SK-N-SH (cell line): ENCODE results near the gene RIC8B. TPM values are rescaled to one million over a fixed set of nuclear protein-coding genes. Genes with fewer than 3 reads are reported as not detected.

Experiments
- CTCF ChIA-PET: fragments of 300-600, 350-600 bp; formaldehyde crosslinking; extraction: SDS; loops from one replicate; lab custom pipeline; 2021; lab: Yijun Ruan, JAX
- POLR2A ChIA-PET: fragments of 350-600 bp; sonication (Branson Sonifier 250); formaldehyde crosslinking; extraction: SDS; loops from one replicate; lab custom pipeline; 2020; ENCODE audit warnings: antibody characterized with exemption, inconsistent platforms; lab: Yijun Ruan, JAX
- DNase-seq: peaks from one replicate; pipeline ENCODE4 v3.0.0; 2012
- H2AFZ ChIP-seq: fragments of 200-600 bp; sonication (generic); 2 replicates; pipeline ENCODE4 v1.8.1; 2016; ENCODE audit warnings: antibody characterized with exemption, mild to moderate bottlenecking, low read depth
- H3F3A ChIP-seq: fragments of 200-600 bp; sonication (generic); replicated peaks from 2 replicates; pipeline ENCODE3; 2016; ENCODE audit warnings: antibody characterized with exemption, mild to moderate bottlenecking; ENCODE audit not compliant: insufficient read depth
- H3K27ac ChIP-seq, 2 experiments: fragments of 200-500 bp in 1 of 2; fragments of 200-600 bp in 1 of 2; sonication (Bioruptor generic) in 1 of 2; sonication (generic), shearing (Covaris generic) in 1 of 2; 2 replicates each; pipeline versions ENCODE4 v1.5.1 to v1.6.1; 2014 to 2016; ENCODE audit warnings: low read depth in 2 of 2, inconsistent platforms in 1 of 2, low read length in 1 of 2, mild to moderate bottlenecking in 1 of 2, mixed read lengths in 1 of 2
- H3K27me3 ChIP-seq: fragments of 200-600 bp; sonication (generic), shearing (Covaris generic); 2 replicates; pipeline ENCODE4 v1.6.1; 2016; ENCODE audit warnings: mixed run types; ENCODE audit not compliant: insufficient read depth
- H3K36me3 ChIP-seq, 2 experiments: fragments of 200-500 bp in 1 of 2; fragments of 200-600 bp in 1 of 2; sonication (Bioruptor generic) in 1 of 2; sonication (generic) in 1 of 2; replicated peaks in 1 of 2; 2 replicates each; pipeline versions ENCODE3 to v1.5.1; 2014 to 2016; ENCODE audit warnings: low read length in 1 of 2, mild to moderate bottlenecking in 1 of 2; ENCODE audit not compliant: insufficient read depth in 2 of 2, control insufficient read depth in 1 of 2
- H3K4me1 ChIP-seq, 2 experiments: fragments of 200-500 bp in 1 of 2; fragments of 200-600 bp in 1 of 2; sonication (Bioruptor generic) in 1 of 2; sonication (generic), shearing (Covaris generic) in 1 of 2; 2 replicates each; pipeline versions ENCODE4 v1.5.1 to v1.6.1; 2014 to 2016; ENCODE audit warnings: low read depth in 1 of 2, low read length in 1 of 2, mixed run types in 1 of 2; ENCODE audit not compliant: insufficient read depth in 2 of 2, control insufficient read depth in 1 of 2
- H3K4me2 ChIP-seq: fragments of 200-600 bp; sonication (generic), shearing (Covaris generic); 2 replicates; pipeline ENCODE4 v1.6.1; 2017; ENCODE audit warnings: mixed run types
- H3K4me3 ChIP-seq, 2 experiments: fragments of 200-500 bp in 1 of 2; fragments of 200-600 bp in 1 of 2; sonication (Bioruptor generic) in 1 of 2; sonication (generic), shearing (Covaris generic) in 1 of 2; 2 replicates each; pipeline versions ENCODE4 v1.5.1 to v1.8.1; 2014 to 2016; ENCODE audit warnings: low read depth in 2 of 2, inconsistent platforms in 1 of 2, low read length in 1 of 2, mild to moderate bottlenecking in 1 of 2, mixed read lengths in 1 of 2, moderate library complexity in 1 of 2
- H3K79me2 ChIP-seq: fragments of 200-600 bp; sonication (generic); 2 replicates; pipeline ENCODE4 v1.8.1; 2017; ENCODE audit warnings: mild to moderate bottlenecking; ENCODE audit not compliant: insufficient read depth
- H3K9ac ChIP-seq: fragments of 200-600 bp; sonication (generic); 2 replicates; pipeline ENCODE4 v1.6.1; 2017; ENCODE audit warnings: mixed run types
- H3K9me2 ChIP-seq: fragments of 200-600 bp; sonication (generic); 2 replicates; pipeline ENCODE4 v1.6.1; 2017; ENCODE audit warnings: mixed run types
- H3K9me3 ChIP-seq: fragments of 200-600 bp; sonication (generic); 2 replicates; pipeline ENCODE4 v1.6.1; 2017; ENCODE audit warnings: mixed run types, mild to moderate bottlenecking, moderate library complexity
- H4K20me1 ChIP-seq: fragments of 200-600 bp; sonication (generic); 2 replicates; pipeline ENCODE4 v1.6.1; 2017; ENCODE audit warnings: mild to moderate bottlenecking, mixed run types; ENCODE audit not compliant: insufficient read depth
- CHD2 ChIP-seq: fragments of 150-350 bp; IDR thresholded peaks from 2 replicates; pipeline ENCODE4 v1.6.1; 2018; ENCODE audit warnings: low read length; ENCODE audit not compliant: partially characterized antibody
- EP300 ChIP-seq, 2 experiments: IDR thresholded peaks; 2 replicates each; pipeline versions ENCODE4 v1.4.0 to v1.6.1; 2012; ENCODE audit warnings: borderline replicate concordance in 1 of 2, low read depth in 1 of 2, low read length in 1 of 2
- FOSL2 ChIP-seq: IDR thresholded peaks from 2 replicates; pipeline ENCODE4 v1.4.0; 2012; ENCODE audit warnings: low read depth, mild to moderate bottlenecking, moderate library complexity, borderline replicate concordance
- GABPA ChIP-seq: IDR thresholded peaks from 2 replicates; pipeline ENCODE4 v1.4.0; 2012; ENCODE audit warnings: low read depth, mild to moderate bottlenecking
- GATA2 ChIP-seq: sonication (generic); formaldehyde crosslinking; IDR thresholded peaks from 2 replicates; pipeline ENCODE4 v1.5.0; 2020; ENCODE audit warnings: mild to moderate bottlenecking, missing genetic modification reagents
- IRF3 ChIP-seq: fragments of 150-350 bp; IDR thresholded peaks from 2 replicates; pipeline ENCODE4 v1.6.1; 2016; ENCODE audit warnings: mild to moderate bottlenecking, low read depth, low read length
- MAX ChIP-seq: IDR thresholded peaks from 2 replicates; pipeline ENCODE4 v1.4.0; 2012; ENCODE audit warnings: low read depth
- MXI1 ChIP-seq: IDR thresholded peaks from 2 replicates; pipeline ENCODE4 v1.6.1; 2012; ENCODE audit warnings: mild to moderate bottlenecking, low read depth, low read length, improper control_type of control experiment
- NFIC ChIP-seq: IDR thresholded peaks from 2 replicates; pipeline ENCODE4 v1.4.0; 2012; ENCODE audit warnings: borderline replicate concordance
- NRF1 ChIP-seq: IDR thresholded peaks from 2 replicates; pipeline ENCODE4 v1.6.1; 2012; ENCODE audit warnings: low read depth, mild to moderate bottlenecking, low read length
- PBX3 ChIP-seq: IDR thresholded peaks from 2 replicates; pipeline ENCODE4; 2012
- POLR2AphosphoS5 ChIP-seq: IDR thresholded peaks from 2 replicates; pipeline ENCODE4 v1.6.1; 2012; ENCODE audit warnings: low read depth, low read length
- RAD21 ChIP-seq: IDR thresholded peaks from 2 replicates; pipeline ENCODE4 v1.6.1; 2012; ENCODE audit warnings: mild to moderate bottlenecking, low read length
- RFX5 ChIP-seq: IDR thresholded peaks from 2 replicates; pipeline ENCODE4 v1.6.1; 2012; ENCODE audit warnings: mild to moderate bottlenecking, improper control_type of control experiment, low read length
- RXRA ChIP-seq: IDR thresholded peaks from 2 replicates; pipeline ENCODE4 v1.4.0; 2012; ENCODE audit warnings: low read depth, mild to moderate bottlenecking, borderline replicate concordance
- TCF12 ChIP-seq: IDR thresholded peaks from 2 replicates; pipeline ENCODE4 v1.4.0; 2012
- USF1 ChIP-seq: IDR thresholded peaks from 2 replicates; pipeline ENCODE4 v1.4.0; 2012; ENCODE audit warnings: low read depth, borderline replicate concordance
- USF2 ChIP-seq: fragments of 150-350 bp; IDR thresholded peaks from 2 replicates; pipeline ENCODE4 v1.6.1; 2017; ENCODE audit warnings: antibody characterized with exemption, low read length, low read depth, borderline replicate concordance
- ZBTB33 ChIP-seq: IDR thresholded peaks from 2 replicates; pipeline ENCODE4 v1.4.0; 2012; ENCODE audit warnings: low read depth, borderline replicate concordance
- WGBS: methylation state at CpG from one replicate; pipeline ENCODE4 v1.1.6; 2017; ENCODE audit warnings: low lambda C conversion rate; 5-methylcytosine and 5-hydroxymethylcytosine counted together
- polyA plus RNA-seq, 3 experiments: library from polyadenylated mRNA; depleted of rRNA; stranded (reverse); fragments of >200 nt; gene quantifications; 2 replicates each; pipeline ENCODE4 v1.2.3, GENCODE V29; 2012

Gene RIC8B
- polyA plus RNA-seq, 1 of the 3 experiments (the other 2 are of a cell fraction): 6.2 TPM

- ChIA-PET CTCF (no interaction called here), POLR2A (no interaction called here)
- 69% methylated on average over 4 of the region's 4 CpGs for WGBS
- H2AFZ ChIP-seq: no peak overlapping the region
- H4K20me1 ChIP-seq: no peaks in the 10 kb centered on the region
- no peaks in the 10 kb centered on the region for H3K27me3 ChIP-seq
- H3K9ac ChIP-seq: no peak overlapping the region
- no peak overlapping the region for H3K4me3 ChIP-seq
- no peaks in the 10 kb centered on the region for H3K9me3 ChIP-seq
- no peak for DNase-seq
- H3K36me3 ChIP-seq: no peaks in the 10 kb centered on the region
- H3K27ac ChIP-seq: no peak overlapping the region
- no peaks in the 10 kb centered on the region for H3F3A ChIP-seq
- TF ChIP-seq TCF12 (no peak), CHD2 (no peak), RXRA (no peak), NRF1 (no peak), RFX5 (no peak), NFIC (no peak), GABPA (no peak), GATA2 (CRISPR knock-in tag) (no peak), MAX (no peak), USF1 (no peak), MXI1 (no peak), RAD21 (no peak), PBX3 (no peak), EP300 (IDR thresholded peaks at IDR 0.05; ENCODE audit: borderline replicate concordance in 1 of 2, low read depth in 1 of 2, low read length in 1 of 2) (no peak), USF2 (no peak)
- TF ChIP-seq, all 33 proteins: peak for 0
- H3K9me2 ChIP-seq: no peaks in the 10 kb centered on the region
- H3K4me2 ChIP-seq: no peak overlapping the region
- H3K4me1 ChIP-seq: no peaks in the 10 kb centered on the region
- no peaks in the 10 kb centered on the region for H3K79me2 ChIP-seq
Observed at GRCh38 chr12:106745181-106745745, 29.2 kb upstream of the RIC8B start.

GRCh38 chr12:106747973-106748436 lies 26.5 kb upstream of the RIC8B start:
- Histone ChIP-seq H3K9ac (no peak overlapping the region), H3K79me2 (no peaks in the 10 kb centered on the region), H3K27me3 (no peaks in the 10 kb centered on the region), H3K9me3 (no peaks in the 10 kb centered on the region), H3K4me2 (no peak overlapping the region), H3K27ac (no peak overlapping the region), H3F3A (no peaks in the 10 kb centered on the region), H3K36me3 (no peaks in the 10 kb centered on the region), H3K9me2 (no peaks in the 10 kb centered on the region), H3K4me1 (no peaks in the 10 kb centered on the region), H4K20me1 (no peaks in the 10 kb centered on the region), H2AFZ (no peak overlapping the region), H3K4me3 (no peak overlapping the region)
- TF ChIP-seq FOSL2 (no peak), CHD2 (no peak), ZBTB33 (no peak), USF1 (no peak), EP300 (IDR thresholded peaks at IDR 0.05; ENCODE audit: borderline replicate concordance in 1 of 2, low read depth in 1 of 2, low read length in 1 of 2) (no peak), IRF3 (no peak), POLR2AphosphoS5 (no peak)
- CTCF ChIA-PET: interaction anchor here (1.1 kb wide), 1 partner anchor 14 kb away, joined by 3 read pairs; no protein-coding TSS in a partner anchor
- DNase-seq: no peak
- POLR2A ChIA-PET: no interaction called here
- 91% methylated on average over 3 of the region's 3 CpGs for WGBS
